Parathyroid adenoma (tissue), 2 donors: ENCODE data around the gene ZNF160.

ENCODE experiments used
- H2AFZ ChIP-seq: fragments of 300-600 bp; sonication (generic); one replicate; pipeline ENCODE4 v1.7.0; 2017; ENCODE audit warnings: antibody characterized with exemption, mild to moderate bottlenecking
- H3K27ac ChIP-seq: fragments of 300-600 bp; sonication (generic); one replicate; pipeline ENCODE4 v1.7.0; 2017
- H3K27me3 ChIP-seq: fragments of 300-600 bp; sonication (generic); one replicate; pipeline ENCODE4 v1.7.0; 2017; ENCODE audit warnings: low read length; ENCODE audit not compliant: control insufficient read depth, insufficient read depth
- H3K36me3 ChIP-seq: fragments of 300-600 bp; sonication (generic); one replicate; pipeline ENCODE4 v1.7.0; 2017; ENCODE audit warnings: low read length; ENCODE audit not compliant: control insufficient read depth, insufficient read depth
- H3K4me1 ChIP-seq: fragments of 300-600 bp; sonication (generic); one replicate; pipeline ENCODE4 v1.7.0; 2017; ENCODE audit warnings: control low read depth
- H3K4me2 ChIP-seq: fragments of 300-600 bp; sonication (generic); one replicate; pipeline ENCODE4 v1.7.0; 2017; ENCODE audit warnings: low read length
- H3K4me3 ChIP-seq: fragments of 300-600 bp; sonication (generic); one replicate; pipeline ENCODE4 v1.7.0; 2017; ENCODE audit warnings: low read depth, low read length
- H3K79me2 ChIP-seq: fragments of 300-600 bp; sonication (generic); one replicate; pipeline ENCODE4 v1.7.0; 2017; ENCODE audit warnings: control low read depth
- H3K9ac ChIP-seq: fragments of 300-600 bp; sonication (generic); one replicate; pipeline ENCODE4 v1.7.0; 2017; ENCODE audit warnings: mild to moderate bottlenecking
- H3K9me3 ChIP-seq: fragments of 300-600 bp; sonication (generic); one replicate; pipeline ENCODE4 v1.7.0; 2017; ENCODE audit warnings: low read length; ENCODE audit not compliant: control insufficient read depth
- CTCF ChIP-seq: fragments of 300-600 bp; sonication (generic); IDR thresholded peaks from one replicate; pipeline ENCODE4 v1.7.0; 2017; ENCODE audit warnings: antibody characterized with exemption, mild to moderate bottlenecking
- donor health status: primary hyperparathyroidism.

Gene ZNF160

GRCh38 chr19:53103234-53104203, at the start of gene ZNF160:
TSS of gene ZNF160 (minus strand) at chr19:53103422. CDS start at chr19:53086276, 17,146 bp downstream.
- H3K4me3 ChIP-seq: peak within 1 kb of the TSS; percentile 93
- peak within 1 kb of the TSS; percentile 82 for H3K9ac ChIP-seq
- H3K79me2 ChIP-seq: peaks cover 30% of the 10 kb centered on the region
- no peak for TF ChIP-seq CTCF
- H3K4me1 ChIP-seq: peaks cover 2% of the 10 kb centered on the region
- H3K27me3 ChIP-seq: no peaks in the 10 kb centered on the region
- H3K9me3 ChIP-seq: no peaks in the 10 kb centered on the region
- no peaks in the 10 kb centered on the region for H3K36me3 ChIP-seq
- peak within 1 kb of the TSS; percentile 95 for H3K4me2 ChIP-seq
- peak within 1 kb of the TSS; percentile 88 for H3K27ac ChIP-seq
- peak within 1 kb of the TSS; percentile 87 for H2AFZ ChIP-seq

GRCh38 chr19:53147645-53148044, 44.4 kb upstream of the ZNF160 start:
- H3K9ac ChIP-seq: no peak overlapping the region
- H3K4me3 ChIP-seq: no peak overlapping the region
- no peak overlapping the region for H3K4me2 ChIP-seq
- no peaks in the 10 kb centered on the region for H3K4me1 ChIP-seq
- H3K9me3 ChIP-seq: no peaks in the 10 kb centered on the region
- H3K36me3 ChIP-seq: no peaks in the 10 kb centered on the region
- no peaks in the 10 kb centered on the region for H3K27me3 ChIP-seq
- H3K79me2 ChIP-seq: no peaks in the 10 kb centered on the region
- H2AFZ ChIP-seq: no peak overlapping the region
- no peak for TF ChIP-seq CTCF
- no peak overlapping the region for H3K27ac ChIP-seq

GRCh38 chr19:53140351-53140750, 37.1 kb upstream of the ZNF160 start:
- H3K27me3 ChIP-seq: no peaks in the 10 kb centered on the region
- H3K79me2 ChIP-seq: no peaks in the 10 kb centered on the region
- TF ChIP-seq CTCF: no peak
- no peak overlapping the region for H3K27ac ChIP-seq
- H3K9ac ChIP-seq: no peak overlapping the region
- H3K36me3 ChIP-seq: no peaks in the 10 kb centered on the region
- no peak overlapping the region for H3K4me3 ChIP-seq
- no peaks in the 10 kb centered on the region for H3K9me3 ChIP-seq
- no peak overlapping the region for H3K4me2 ChIP-seq
- no peak overlapping the region for H2AFZ ChIP-seq
- H3K4me1 ChIP-seq: no peaks in the 10 kb centered on the region

GRCh38 chr19:53136432-53136831, 33.2 kb upstream of the ZNF160 start:
- no peak overlapping the region for H3K4me2 ChIP-seq
- H3K9me3 ChIP-seq: no peaks in the 10 kb centered on the region
- no peak overlapping the region for H3K4me3 ChIP-seq
- H3K36me3 ChIP-seq: no peaks in the 10 kb centered on the region
- H3K27me3 ChIP-seq: no peaks in the 10 kb centered on the region
- H2AFZ ChIP-seq: no peak overlapping the region
- peaks cover 3% of the 10 kb centered on the region for H3K79me2 ChIP-seq
- H3K27ac ChIP-seq: no peak overlapping the region
- peaks cover 4% of the 10 kb centered on the region for H3K4me1 ChIP-seq
- H3K9ac ChIP-seq: no peak overlapping the region
- no peak for TF ChIP-seq CTCF
